Measurements from ENCODE around the gene GHDC.

The GHDC gene

DNA sequence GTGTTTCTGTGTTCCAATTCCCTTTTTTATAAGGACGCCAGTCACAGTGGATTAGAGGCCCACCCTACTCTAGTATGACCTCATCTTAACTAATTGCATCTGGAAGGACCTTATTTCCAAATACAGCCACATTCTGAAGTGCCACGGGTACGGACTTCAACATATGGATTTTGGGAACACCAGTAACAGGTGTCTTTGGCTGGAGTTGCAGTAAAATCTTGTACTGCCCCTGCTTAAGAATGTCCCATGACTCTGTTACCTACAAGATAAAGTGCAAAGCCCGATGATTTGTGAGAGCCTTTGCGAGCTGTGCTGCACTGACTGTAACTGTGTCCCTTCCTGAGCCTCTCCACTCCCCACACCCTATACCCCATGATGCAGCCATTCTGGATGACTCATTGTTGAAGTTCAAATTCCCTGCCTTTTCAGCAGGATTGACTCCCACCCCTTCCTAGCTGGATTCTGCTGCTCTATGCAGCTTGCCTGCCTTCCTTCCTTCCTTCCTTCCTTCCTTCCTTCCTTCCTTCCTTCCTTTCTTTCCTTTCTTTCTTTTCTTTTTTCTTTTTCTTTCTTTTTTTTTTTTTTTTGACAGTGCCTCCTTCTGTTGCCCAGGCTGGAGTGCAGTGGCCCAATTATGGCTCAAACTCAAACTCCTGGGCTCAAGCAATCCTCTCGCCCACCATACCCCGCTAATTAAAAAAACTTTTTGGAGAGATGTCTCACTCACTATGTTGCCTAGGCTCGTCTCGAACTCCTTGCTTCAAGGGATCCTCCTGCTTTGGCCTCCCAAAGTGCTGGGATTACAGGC lies 11.2 kb downstream of the GHDC start:
- DNase-seq (ENCODE audit: extremely low read depth, insufficient read length) = no peak
- no peaks in the 10 kb centered on the region for H3K27me3 ChIP-seq (replicated peaks; ENCODE audit: control insufficient read depth, insufficient read depth, low read length)
- no peak for TF ChIP-seq CTCF (IDR thresholded peaks at IDR 0.05; ENCODE audit: insufficient read depth, low read length, poor library complexity, severe bottlenecking)
- peak overlapping the region; percentile 76 for H3K4me3 ChIP-seq (replicated peaks; ENCODE audit: low read depth, low read length)
- H3K36me3 ChIP-seq (ENCODE audit: control insufficient read depth, insufficient read depth, low read length) = no peaks in the 10 kb centered on the region

DNA sequence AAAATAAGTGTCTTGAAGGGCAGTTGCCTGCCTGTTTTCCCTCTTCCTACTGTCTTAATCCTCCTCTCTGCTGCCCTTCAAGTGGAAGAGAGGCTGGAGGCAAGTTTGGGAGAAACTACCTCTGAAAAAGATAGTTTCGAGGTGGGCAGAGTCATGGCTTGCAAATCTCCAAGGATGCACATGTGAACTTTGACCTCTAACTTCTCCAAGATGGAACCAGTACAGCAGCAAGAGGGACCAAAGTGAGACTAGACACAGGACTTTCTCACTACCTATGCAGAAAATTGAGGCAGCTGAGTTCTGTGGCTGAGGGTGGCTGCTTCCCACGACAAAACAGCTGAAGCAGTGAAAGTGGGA lies 12.5 kb downstream of the GHDC start:
- no peak for DNase-seq (ENCODE audit: extremely low read depth, insufficient read length)
- Histone ChIP-seq H3K36me3 (ENCODE audit: control insufficient read depth, insufficient read depth, low read length) (no peaks in the 10 kb centered on the region), H3K27me3 (replicated peaks; ENCODE audit: control insufficient read depth, insufficient read depth, low read length) (no peaks in the 10 kb centered on the region), H3K4me3 (replicated peaks; ENCODE audit: low read depth, low read length) (no peak overlapping the region)
- TF ChIP-seq CTCF (IDR thresholded peaks at IDR 0.05; ENCODE audit: insufficient read depth, low read length, poor library complexity, severe bottlenecking) = no peak

DNA sequence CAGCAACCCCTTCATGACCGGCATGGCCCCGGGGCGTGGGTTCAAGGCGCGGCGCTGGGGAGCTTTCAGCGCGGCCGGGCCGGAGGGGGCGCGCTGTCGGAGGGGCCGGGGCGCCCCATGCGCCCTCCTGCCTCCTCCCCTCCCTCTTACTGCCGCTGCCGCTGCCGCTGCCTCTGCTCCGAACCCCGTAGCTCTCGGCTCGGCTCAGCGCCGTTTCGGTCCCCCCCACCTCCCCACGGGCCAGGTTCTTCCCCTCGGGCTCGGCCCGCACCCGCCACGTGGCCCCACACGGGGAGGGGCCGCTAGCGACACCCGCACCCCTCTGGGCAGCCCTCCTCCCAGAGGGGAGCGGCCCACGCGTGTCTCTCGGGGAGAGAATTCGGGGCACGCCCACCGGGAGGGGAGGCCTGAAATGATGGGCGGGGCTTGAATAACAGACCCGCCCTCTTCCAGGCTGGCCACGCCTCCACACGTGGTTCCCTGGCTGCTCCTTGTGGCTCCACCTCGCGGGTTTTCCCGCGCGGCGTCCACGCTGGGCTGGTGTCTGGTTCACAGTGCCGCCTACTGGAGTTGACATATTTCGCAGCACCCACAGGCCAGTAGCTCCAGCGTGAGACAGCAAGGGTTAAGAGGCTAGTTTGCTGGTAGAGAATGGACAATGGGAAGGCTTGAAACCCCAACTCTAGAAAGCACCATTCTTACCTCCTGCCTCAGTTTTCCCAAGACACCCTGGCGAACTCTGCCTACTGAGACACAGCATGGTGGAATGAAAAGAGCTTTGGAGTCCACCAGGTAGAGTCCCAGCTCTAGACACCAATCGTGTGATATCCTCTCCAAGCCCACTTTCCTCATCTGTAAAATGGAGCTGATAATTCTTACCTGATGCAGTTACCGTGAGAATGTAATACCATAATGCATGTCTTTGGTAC lies 13.1 kb downstream of the GHDC start, which contains the start of gene KCNH4:
TSS of gene KCNH4 (minus strand) at position 221 of the 929 bp plus-strand sequence. CDS start at position 24, 197 bp downstream.
- Histone ChIP-seq H3K4me3 (replicated peaks; ENCODE audit: low read depth, low read length) (peak within 1 kb of the TSS; percentile 58), H3K36me3 (ENCODE audit: control insufficient read depth, insufficient read depth, low read length) (no peaks in the 10 kb centered on the region), H3K27me3 (replicated peaks; ENCODE audit: control insufficient read depth, insufficient read depth, low read length) (no peaks in the 10 kb centered on the region)
- peak; percentile 91 for TF ChIP-seq CTCF (IDR thresholded peaks at IDR 0.05; ENCODE audit: insufficient read depth, low read length, poor library complexity, severe bottlenecking)
- DNase-seq (ENCODE audit: extremely low read depth, insufficient read length) = peak; percentile 90

DNA sequence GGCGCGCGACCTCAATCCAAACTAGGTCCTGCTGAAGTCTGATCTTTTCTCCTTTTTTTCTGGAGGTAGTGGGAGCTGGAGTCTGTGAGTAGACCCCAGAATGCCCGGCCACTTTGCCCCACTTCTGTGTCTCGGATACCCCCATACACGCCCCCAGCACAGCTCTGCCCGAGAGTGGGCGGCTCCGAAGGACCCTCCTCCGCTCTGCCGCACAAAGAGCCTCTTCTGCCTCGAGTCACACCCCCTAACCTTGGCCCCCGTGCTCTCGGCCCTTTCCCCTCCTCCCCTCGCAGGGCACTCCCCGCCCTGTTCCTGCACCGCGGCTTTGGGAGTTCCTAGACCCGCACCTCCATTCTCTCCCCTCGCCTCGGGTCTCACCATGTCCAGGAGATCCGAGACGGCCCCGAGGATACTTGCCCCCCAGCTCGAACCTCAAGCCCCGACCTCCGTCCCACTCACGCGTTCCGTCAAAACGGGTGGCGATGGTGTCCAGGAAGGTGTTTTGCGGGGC lies 13.8 kb downstream of the GHDC start:
- Histone ChIP-seq H3K36me3 (ENCODE audit: control insufficient read depth, insufficient read depth, low read length) (no peaks in the 10 kb centered on the region), H3K27me3 (replicated peaks; ENCODE audit: control insufficient read depth, insufficient read depth, low read length) (no peaks in the 10 kb centered on the region), H3K4me3 (replicated peaks; ENCODE audit: low read depth, low read length) (peak overlapping the region; percentile 58)
- no peak for TF ChIP-seq CTCF (IDR thresholded peaks at IDR 0.05; ENCODE audit: insufficient read depth, low read length, poor library complexity, severe bottlenecking)
- no peak for DNase-seq (ENCODE audit: extremely low read depth, insufficient read length)

DNA sequence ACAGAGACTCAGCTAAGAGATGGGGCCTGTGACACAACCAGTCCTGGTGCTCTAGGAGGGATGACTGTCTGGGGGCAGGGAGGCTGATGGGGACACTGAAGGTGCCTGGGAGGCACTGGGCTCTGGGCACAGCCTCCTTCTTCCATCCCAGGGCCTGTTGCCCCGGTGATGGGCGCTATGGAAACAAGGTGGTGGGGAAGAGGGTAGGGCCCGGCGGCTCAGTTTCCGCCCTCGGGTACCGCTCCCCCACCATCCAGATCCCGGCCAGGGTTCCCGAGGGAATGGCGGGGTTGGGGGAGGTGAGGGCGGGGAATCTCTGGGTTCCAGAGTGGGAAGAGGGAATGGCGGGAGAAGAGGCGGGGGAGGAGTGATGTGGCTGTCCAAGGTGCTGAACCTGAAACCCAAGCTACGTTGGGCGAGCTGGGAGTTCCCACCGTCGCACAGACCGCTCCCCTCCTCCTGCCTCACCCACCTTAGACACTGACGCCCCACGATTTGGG lies 14.3 kb downstream of the GHDC start:
- no peak for DNase-seq (ENCODE audit: extremely low read depth, insufficient read length)
- H3K4me3 ChIP-seq (replicated peaks; ENCODE audit: low read depth, low read length) = no peak overlapping the region
- H3K27me3 ChIP-seq (replicated peaks; ENCODE audit: control insufficient read depth, insufficient read depth, low read length) = no peaks in the 10 kb centered on the region
- no peak for TF ChIP-seq CTCF (IDR thresholded peaks at IDR 0.05; ENCODE audit: insufficient read depth, low read length, poor library complexity, severe bottlenecking)
- no peaks in the 10 kb centered on the region for H3K36me3 ChIP-seq (ENCODE audit: control insufficient read depth, insufficient read depth, low read length)
